Neutrophil (primary cell): ENCODE measurements around the gene KLHL30.

Source experiments
- H3K27ac ChIP-seq: fragments of 200-600 bp; sonication (generic); 2 replicates; pipeline ENCODE4 v1.5.1; 2016; ENCODE audit warnings: mild to moderate bottlenecking, moderate library complexity
- H3K27me3 ChIP-seq: fragments of 200-600 bp; sonication (generic); 2 replicates; pipeline ENCODE4 v1.6.0; 2016; ENCODE audit warnings: mild to moderate bottlenecking
- H3K36me3 ChIP-seq: fragments of 200-600 bp; sonication (generic); 2 replicates; pipeline ENCODE4 v1.5.1; 2017
- H3K4me1 ChIP-seq, 2 experiments: fragments of 200-600 bp in 1 of 2; sonication (generic) in 1 of 2; 1 replicate in 1 of 2; 2 replicates in 1 of 2; pipeline versions ENCODE4 v1.5.1 to v1.6.1; 2013 to 2016; ENCODE audit warnings: low read depth in 1 of 2, low read length in 1 of 2, mild to moderate bottlenecking in 1 of 2, moderate library complexity in 1 of 2; ENCODE audit not compliant: control insufficient read depth in 1 of 2, insufficient read depth in 1 of 2
- H3K4me3 ChIP-seq, 2 experiments: fragments of 200-600 bp in 1 of 2; sonication (generic) in 1 of 2; 1 replicate in 1 of 2; 2 replicates in 1 of 2; pipeline ENCODE4 v1.5.1; 2013 to 2016; ENCODE audit warnings: low read depth in 1 of 2, low read length in 1 of 2, mild to moderate bottlenecking in 1 of 2, moderate library complexity in 1 of 2
- H3K9me3 ChIP-seq: fragments of 200-600 bp; sonication (generic); 2 replicates; pipeline ENCODE4 v1.5.1; 2016
- CTCF ChIP-seq: fragments of 200-600 bp; sonication (generic); IDR thresholded peaks from 2 replicates; pipeline ENCODE4 v1.5.1; 2016; ENCODE audit warnings: antibody characterized with exemption

Gene KLHL30

GRCh38 chr2:238132463-238133450, 5.7 kb upstream of the KLHL30 start:
- Histone ChIP-seq H3K4me3 (no peak overlapping the region), H3K27ac (no peak overlapping the region), H3K9me3 (no peaks in the 10 kb centered on the region), H3K36me3 (no peaks in the 10 kb centered on the region), H3K4me1 (peaks cover 6 to 9% of the 10 kb centered on the region in 2 experiments), H3K27me3 (peaks cover 4% of the 10 kb centered on the region)
- no peak for TF ChIP-seq CTCF

GRCh38 chr2:238133499-238134392, 4.7 kb upstream of the KLHL30 start:
- Histone ChIP-seq H3K4me3 (no peak overlapping the region), H3K27me3 (no peaks in the 10 kb centered on the region), H3K27ac (no peak overlapping the region), H3K4me1 (peaks cover 6 to 9% of the 10 kb centered on the region in 2 experiments), H3K9me3 (no peaks in the 10 kb centered on the region), H3K36me3 (no peaks in the 10 kb centered on the region)
- TF ChIP-seq CTCF = no peak

DNA sequence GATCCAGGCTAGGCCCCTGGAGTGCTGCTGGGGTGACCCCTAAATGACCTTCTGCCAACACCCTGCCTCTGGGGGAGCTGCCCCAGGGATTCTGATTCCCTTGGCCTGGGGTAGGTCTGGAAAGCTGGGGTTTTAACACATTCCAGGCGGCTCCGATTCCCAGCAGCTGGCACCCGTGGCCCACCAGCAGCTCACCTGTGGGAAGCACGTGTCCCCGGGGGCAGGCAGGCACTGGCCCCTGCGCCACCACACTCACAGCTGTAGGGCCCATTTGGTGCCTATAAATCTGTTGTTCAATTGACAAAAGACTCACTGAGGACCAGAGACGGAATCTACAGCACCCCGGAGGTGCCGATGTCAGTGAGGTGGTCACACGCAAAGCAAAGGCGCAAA, 4.1 kb upstream of the KLHL30 start:
- Histone ChIP-seq H3K4me3 (no peak overlapping the region), H3K4me1 (peaks cover 6 to 9% of the 10 kb centered on the region in 2 experiments), H3K27ac (no peak overlapping the region), H3K9me3 (no peaks in the 10 kb centered on the region), H3K27me3 (no peaks in the 10 kb centered on the region), H3K36me3 (no peaks in the 10 kb centered on the region)
- TF ChIP-seq CTCF = no peak

- Histone ChIP-seq H3K36me3 (no peaks in the 10 kb centered on the region), H3K4me3 (no peak overlapping the region), H3K27me3 (no peaks in the 10 kb centered on the region), H3K9me3 (no peaks in the 10 kb centered on the region), H3K4me1 (peaks cover 6 to 9% of the 10 kb centered on the region in 2 experiments), H3K27ac (no peak overlapping the region)
- TF ChIP-seq CTCF = no peak
Observed at GRCh38 chr2:238135601-238136150, 2.8 kb upstream of the KLHL30 start.

GRCh38 chr2:238136820-238137537, 1.5 kb upstream of the KLHL30 start:
- peaks cover 6 to 9% of the 10 kb centered on the region in 2 experiments for H3K4me1 ChIP-seq
- no peak overlapping the region for H3K27ac ChIP-seq
- H3K4me3 ChIP-seq = no peak overlapping the region
- H3K36me3 ChIP-seq = no peaks in the 10 kb centered on the region
- TF ChIP-seq CTCF = no peak
- H3K9me3 ChIP-seq = no peaks in the 10 kb centered on the region
- no peaks in the 10 kb centered on the region for H3K27me3 ChIP-seq
